ENCODE measurements around the gene SLC22A1.
"Not testable (repeated sequence)": the region's sequence is repeated elsewhere in the genome, so short reads cannot be mapped to it uniquely, and the experiment has no call there.

Gene SLC22A1

DNA sequence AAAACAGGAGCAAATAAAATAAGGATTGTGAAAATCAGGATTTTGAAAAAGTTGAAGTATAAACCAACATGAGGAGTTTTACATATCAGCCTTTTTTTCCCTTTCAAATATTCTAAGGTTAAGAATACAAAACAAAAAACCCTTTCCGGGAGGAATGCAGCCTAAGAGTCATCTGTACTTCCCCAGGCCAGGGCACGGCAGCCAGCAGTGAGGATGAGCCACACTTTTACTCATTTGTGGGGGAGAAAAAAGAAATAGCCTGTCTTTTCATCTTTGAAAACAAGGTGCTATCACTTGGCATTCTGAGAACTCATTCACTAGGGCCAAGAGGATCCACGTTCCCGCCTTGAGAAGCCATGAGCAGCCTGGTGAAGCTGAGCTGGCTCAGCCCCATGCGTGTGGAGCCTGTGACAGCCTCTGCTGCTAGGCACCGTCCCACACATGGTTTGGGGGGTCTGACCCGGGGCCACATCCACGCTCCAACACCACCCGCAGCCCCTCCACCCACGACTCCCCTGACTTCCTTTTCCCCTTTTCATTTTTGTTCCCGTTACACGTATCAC lies 11.2 kb downstream of the SLC22A1 start:
- no peak overlapping the region for H3K14ac ChIP-seq (ENCODE audit: low read length in 2 of 2)
- H4K8ac ChIP-seq (ENCODE audit: low read length): no peak overlapping the region
- peaks cover 0 to 22% of the 10 kb centered on the region in 2 experiments for H3K36me3 ChIP-seq (ENCODE audit: control insufficient read depth in 1 of 2, insufficient read depth in 2 of 2, low read depth in 1 of 2, low read length in 2 of 2)
- H2AK5ac ChIP-seq (ENCODE audit: low read length, severe bottlenecking): no peak overlapping the region
- H2BK12ac ChIP-seq (ENCODE audit: low read length in 2 of 2): no peak overlapping the region
- no peak for DNase-seq
- no peak overlapping the region for H3K4me2 ChIP-seq (ENCODE audit: low read length, poor library complexity, severe bottlenecking)
- H3K4me3 ChIP-seq (ENCODE audit: insufficient read depth in 1 of 2, low read depth in 1 of 2, low read length in 2 of 2): no peak overlapping the region
- H3K27ac ChIP-seq (ENCODE audit: low read length, poor library complexity, severe bottlenecking): no peak overlapping the region
- H2BK15ac ChIP-seq (ENCODE audit: low read depth, poor library complexity, severe bottlenecking): no peak overlapping the region
- no peak overlapping the region for H4K91ac ChIP-seq (ENCODE audit: low read length)
- no peak overlapping the region for H2BK5ac ChIP-seq (ENCODE audit: low read depth, low read length, poor library complexity, severe bottlenecking)
- no peaks in the 10 kb centered on the region for H3K9me3 ChIP-seq (ENCODE audit: control insufficient read depth, low read length)
- peaks cover 5% of the 10 kb centered on the region for H3K4me1 ChIP-seq (ENCODE audit: control insufficient read depth, insufficient read depth, low read depth, low read length)
- WGBS: 82% methylated on average over 12 of the region's 12 CpGs
- H2AFZ ChIP-seq (ENCODE audit: low read depth, low read length): no peak overlapping the region
- no peaks in the 10 kb centered on the region for H3K79me1 ChIP-seq (replicated peaks; ENCODE audit: low read length, poor library complexity, severe bottlenecking)
- no peaks in the 10 kb centered on the region for H3K27me3 ChIP-seq (ENCODE audit: control insufficient read depth in 1 of 2, insufficient read depth in 1 of 2, low read length in 2 of 2)
- no peak overlapping the region for H3K18ac ChIP-seq (ENCODE audit: low read depth in 1 of 2, low read length in 2 of 2)
- H2BK120ac ChIP-seq (ENCODE audit: low read depth, low read length): no peak overlapping the region
- H3K4ac ChIP-seq (ENCODE audit: low read depth in 1 of 2, low read length in 2 of 2): no peak overlapping the region
- peak overlapping the region; percentile 46 for H3K9ac ChIP-seq (ENCODE audit: low read length)
- H3K23ac ChIP-seq (ENCODE audit: low read length in 2 of 2): no peak overlapping the region

DNA sequence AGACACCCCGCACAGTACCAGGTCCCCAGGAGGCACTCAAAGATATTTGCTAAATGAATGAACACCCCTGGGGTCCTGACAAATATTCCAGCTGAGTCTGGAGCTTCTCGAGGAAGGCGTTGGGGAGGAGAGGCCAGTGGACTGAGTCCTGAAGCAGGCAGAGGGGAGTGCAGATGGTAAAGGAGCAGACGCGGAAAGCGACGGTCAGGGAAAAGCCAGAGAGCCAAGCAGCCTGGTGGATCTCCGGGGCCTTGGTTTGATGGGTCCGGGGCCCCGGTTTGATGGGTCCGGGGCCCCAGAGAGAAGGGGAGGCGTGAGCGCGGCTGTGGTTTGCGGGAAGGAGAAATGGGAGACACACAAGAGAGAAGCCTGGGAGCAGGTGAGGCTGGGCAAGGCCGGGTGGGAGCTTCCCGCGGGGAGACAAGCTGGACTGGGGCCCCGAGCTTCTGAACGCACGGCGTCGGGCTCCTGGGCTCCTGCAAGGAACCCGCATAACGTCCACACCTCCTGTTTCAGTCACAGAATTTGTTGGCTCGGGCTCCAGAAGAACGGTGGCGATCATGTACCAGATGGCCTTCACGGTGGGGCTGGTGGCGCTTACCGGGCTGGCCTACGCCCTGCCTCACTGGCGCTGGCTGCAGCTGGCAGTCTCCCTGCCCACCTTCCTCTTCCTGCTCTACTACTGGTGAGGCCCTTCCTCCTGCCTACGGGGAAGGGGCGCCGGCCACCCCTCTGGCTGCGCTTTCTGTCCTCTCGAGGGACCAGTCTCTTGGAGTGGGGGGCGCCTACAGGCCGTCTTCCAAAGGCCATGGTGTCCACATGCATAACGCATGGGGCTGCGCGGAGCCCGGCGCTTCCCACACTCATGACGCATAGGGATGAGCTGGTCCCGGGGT lies 12.1 kb downstream of the SLC22A1 start:
- Histone ChIP-seq H2BK5ac (ENCODE audit: low read depth, low read length, poor library complexity, severe bottlenecking) (no peak overlapping the region), H2BK12ac (ENCODE audit: low read length in 2 of 2) (no peak overlapping the region), H3K27ac (ENCODE audit: low read length, poor library complexity, severe bottlenecking) (no peak overlapping the region), H2BK120ac (ENCODE audit: low read depth, low read length) (no peak overlapping the region), H2AFZ (ENCODE audit: low read depth, low read length) (no peak overlapping the region), H3K9ac (ENCODE audit: low read length) (no peak overlapping the region), H3K4me1 (ENCODE audit: control insufficient read depth, insufficient read depth, low read depth, low read length) (peaks cover 7% of the 10 kb centered on the region), H2BK15ac (ENCODE audit: low read depth, poor library complexity, severe bottlenecking) (no peak overlapping the region), H3K36me3 (ENCODE audit: control insufficient read depth in 1 of 2, insufficient read depth in 2 of 2, low read depth in 1 of 2, low read length in 2 of 2) (peaks cover 0 to 22% of the 10 kb centered on the region in 2 experiments), H3K14ac (ENCODE audit: low read length in 2 of 2) (no peak overlapping the region), H3K27me3 (ENCODE audit: control insufficient read depth in 1 of 2, insufficient read depth in 1 of 2, low read length in 2 of 2) (no peaks in the 10 kb centered on the region), H3K4me2 (ENCODE audit: low read length, poor library complexity, severe bottlenecking) (no peak overlapping the region), H3K9me3 (ENCODE audit: control insufficient read depth, low read length) (no peaks in the 10 kb centered on the region), H3K79me1 (replicated peaks; ENCODE audit: low read length, poor library complexity, severe bottlenecking) (no peaks in the 10 kb centered on the region), H3K4me3 (ENCODE audit: insufficient read depth in 1 of 2, low read depth in 1 of 2, low read length in 2 of 2) (no peak overlapping the region), H3K4ac (ENCODE audit: low read depth in 1 of 2, low read length in 2 of 2) (no peak overlapping the region), H4K91ac (ENCODE audit: low read length) (no peak overlapping the region), H3K23ac (ENCODE audit: low read length in 2 of 2) (no peak overlapping the region), H2AK5ac (ENCODE audit: low read length, severe bottlenecking) (no peak overlapping the region), H3K18ac (ENCODE audit: low read depth in 1 of 2, low read length in 2 of 2) (no peak overlapping the region), H4K8ac (ENCODE audit: low read length) (no peak overlapping the region)
- DNase-seq: no peak
- WGBS: 92% methylated on average over 44 of the region's 47 CpGs

DNA sequence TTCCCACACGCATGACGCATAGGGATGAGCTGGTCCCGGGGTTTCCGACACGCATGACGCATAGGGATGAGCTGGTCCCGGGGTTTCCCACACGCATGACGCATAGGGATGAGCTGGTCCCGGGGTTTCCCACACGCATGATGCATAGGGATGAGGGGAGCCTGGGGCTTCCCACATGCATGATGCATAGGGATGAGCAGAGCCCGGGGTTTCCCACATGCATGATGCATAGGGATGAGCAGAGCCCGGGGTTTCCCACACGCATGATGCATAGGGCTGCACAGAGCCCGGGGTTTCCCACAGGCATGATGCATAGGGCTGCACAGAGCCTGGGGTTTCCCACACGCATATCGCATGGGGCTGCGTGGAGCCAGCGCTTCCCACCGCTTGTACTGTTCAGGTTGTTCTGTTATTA lies 12.7 kb downstream of the SLC22A1 start:
- H3K23ac ChIP-seq (ENCODE audit: low read length in 2 of 2); H3K4me3 ChIP-seq (ENCODE audit: insufficient read depth in 1 of 2, low read depth in 1 of 2, low read length in 2 of 2); H2BK5ac ChIP-seq (ENCODE audit: low read depth, low read length, poor library complexity, severe bottlenecking); H2BK15ac ChIP-seq (ENCODE audit: low read depth, poor library complexity, severe bottlenecking); H4K91ac ChIP-seq (ENCODE audit: low read length); H3K9me3 ChIP-seq (ENCODE audit: control insufficient read depth, low read length); H3K14ac ChIP-seq (ENCODE audit: low read length in 2 of 2); H3K9ac ChIP-seq (ENCODE audit: low read length); H3K79me1 ChIP-seq (replicated peaks; ENCODE audit: low read length, poor library complexity, severe bottlenecking); H4K8ac ChIP-seq (ENCODE audit: low read length); H2BK120ac ChIP-seq (ENCODE audit: low read depth, low read length); H3K4ac ChIP-seq (ENCODE audit: low read depth in 1 of 2, low read length in 2 of 2); H3K18ac ChIP-seq (ENCODE audit: low read depth in 1 of 2, low read length in 2 of 2); H3K4me2 ChIP-seq (ENCODE audit: low read length, poor library complexity, severe bottlenecking); H2AK5ac ChIP-seq (ENCODE audit: low read length, severe bottlenecking); H3K27me3 ChIP-seq (ENCODE audit: control insufficient read depth in 1 of 2, insufficient read depth in 1 of 2, low read length in 2 of 2); H2BK12ac ChIP-seq (ENCODE audit: low read length in 2 of 2); H3K27ac ChIP-seq (ENCODE audit: low read length, poor library complexity, severe bottlenecking); H2AFZ ChIP-seq (ENCODE audit: low read depth, low read length): not testable (repeated sequence)
- Histone ChIP-seq H3K36me3 (ENCODE audit: control insufficient read depth in 1 of 2, insufficient read depth in 2 of 2, low read depth in 1 of 2, low read length in 2 of 2) (peaks cover 0 to 22% of the 10 kb centered on the region in 2 experiments), H3K4me1 (ENCODE audit: control insufficient read depth, insufficient read depth, low read depth, low read length) (peaks cover 12% of the 10 kb centered on the region)
- peak; percentile 29 for DNase-seq
- 92% methylated on average over 20 of the region's 20 CpGs for WGBS

DNA sequence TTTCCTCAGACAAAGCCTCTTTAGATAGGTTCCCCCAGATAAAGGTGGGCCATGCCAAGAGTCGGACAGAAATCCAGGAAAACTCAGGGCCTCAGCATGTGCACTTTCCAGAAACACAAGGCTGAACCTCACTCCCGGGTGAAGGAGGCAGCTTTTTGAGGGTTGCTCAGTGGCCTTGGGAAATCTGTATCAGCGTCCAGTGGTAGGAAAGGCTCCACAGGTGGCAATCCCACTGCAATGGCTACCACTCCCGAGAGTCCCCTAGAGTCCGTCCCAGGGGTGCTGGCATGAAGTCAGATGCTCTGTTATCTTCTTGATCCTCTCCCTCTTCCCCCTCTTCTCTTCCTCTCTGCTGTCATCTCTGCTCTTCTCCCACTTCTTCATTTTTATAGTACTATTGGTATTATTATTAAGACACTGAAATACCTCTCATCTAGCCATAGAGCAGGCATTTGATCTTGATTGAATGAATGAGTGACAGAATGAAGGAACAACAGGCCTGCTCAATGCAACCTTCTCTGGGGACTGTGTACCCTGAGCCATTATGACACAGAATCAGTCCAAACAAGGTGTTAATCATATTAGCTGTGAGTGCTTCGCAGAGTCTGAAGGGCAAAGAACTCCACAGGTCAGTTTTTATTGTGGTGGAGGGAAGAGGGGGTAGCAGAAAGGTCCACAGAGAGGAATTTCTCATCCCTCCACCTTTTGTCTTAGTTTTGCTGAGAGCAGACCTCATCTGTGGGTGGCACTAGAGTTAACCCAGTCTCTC lies 13.3 kb downstream of the SLC22A1 start:
- no peak overlapping the region for H2BK5ac ChIP-seq (ENCODE audit: low read depth, low read length, poor library complexity, severe bottlenecking)
- H2BK120ac ChIP-seq (ENCODE audit: low read depth, low read length): no peak overlapping the region
- no peak overlapping the region for H3K14ac ChIP-seq (ENCODE audit: low read length in 2 of 2)
- H3K4me3 ChIP-seq (ENCODE audit: insufficient read depth in 1 of 2, low read depth in 1 of 2, low read length in 2 of 2): no peak overlapping the region
- peaks cover 14% of the 10 kb centered on the region for H3K4me1 ChIP-seq (ENCODE audit: control insufficient read depth, insufficient read depth, low read depth, low read length)
- peaks cover 0 to 22% of the 10 kb centered on the region in 2 experiments for H3K36me3 ChIP-seq (ENCODE audit: control insufficient read depth in 1 of 2, insufficient read depth in 2 of 2, low read depth in 1 of 2, low read length in 2 of 2)
- H2AK5ac ChIP-seq (ENCODE audit: low read length, severe bottlenecking): no peak overlapping the region
- no peaks in the 10 kb centered on the region for H3K79me1 ChIP-seq (replicated peaks; ENCODE audit: low read length, poor library complexity, severe bottlenecking)
- 82% methylated on average over 6 of the region's 6 CpGs for WGBS
- no peak overlapping the region for H3K18ac ChIP-seq (ENCODE audit: low read depth in 1 of 2, low read length in 2 of 2)
- H4K91ac ChIP-seq (ENCODE audit: low read length): no peak overlapping the region
- H3K27me3 ChIP-seq (ENCODE audit: control insufficient read depth in 1 of 2, insufficient read depth in 1 of 2, low read length in 2 of 2): no peaks in the 10 kb centered on the region
- no peak overlapping the region for H3K9ac ChIP-seq (ENCODE audit: low read length)
- no peak overlapping the region for H3K4me2 ChIP-seq (ENCODE audit: low read length, poor library complexity, severe bottlenecking)
- H2BK12ac ChIP-seq (ENCODE audit: low read length in 2 of 2): no peak overlapping the region
- H3K23ac ChIP-seq (ENCODE audit: low read length in 2 of 2): no peak overlapping the region
- no peak overlapping the region for H2AFZ ChIP-seq (ENCODE audit: low read depth, low read length)
- H3K4ac ChIP-seq (ENCODE audit: low read depth in 1 of 2, low read length in 2 of 2): no peak overlapping the region
- H3K27ac ChIP-seq (ENCODE audit: low read length, poor library complexity, severe bottlenecking): no peak overlapping the region
- H4K8ac ChIP-seq (ENCODE audit: low read length): no peak overlapping the region
- no peaks in the 10 kb centered on the region for H3K9me3 ChIP-seq (ENCODE audit: control insufficient read depth, low read length)
- H2BK15ac ChIP-seq (ENCODE audit: low read depth, poor library complexity, severe bottlenecking): no peak overlapping the region
- DNase-seq: no peak

All from mesenchymal stem cell (in vitro differentiated cells and primary cell).